Glomerular visceral epithelial cell (primary cell): Measurements from ENCODE around the gene SLC7A14.

ENCODE experiments used
- DNase-seq: peaks from one replicate; pipeline ENCODE4 v3.0.0-alpha.2; 2016; ENCODE audit errors: extremely low spot score

The SLC7A14 gene

DNA sequence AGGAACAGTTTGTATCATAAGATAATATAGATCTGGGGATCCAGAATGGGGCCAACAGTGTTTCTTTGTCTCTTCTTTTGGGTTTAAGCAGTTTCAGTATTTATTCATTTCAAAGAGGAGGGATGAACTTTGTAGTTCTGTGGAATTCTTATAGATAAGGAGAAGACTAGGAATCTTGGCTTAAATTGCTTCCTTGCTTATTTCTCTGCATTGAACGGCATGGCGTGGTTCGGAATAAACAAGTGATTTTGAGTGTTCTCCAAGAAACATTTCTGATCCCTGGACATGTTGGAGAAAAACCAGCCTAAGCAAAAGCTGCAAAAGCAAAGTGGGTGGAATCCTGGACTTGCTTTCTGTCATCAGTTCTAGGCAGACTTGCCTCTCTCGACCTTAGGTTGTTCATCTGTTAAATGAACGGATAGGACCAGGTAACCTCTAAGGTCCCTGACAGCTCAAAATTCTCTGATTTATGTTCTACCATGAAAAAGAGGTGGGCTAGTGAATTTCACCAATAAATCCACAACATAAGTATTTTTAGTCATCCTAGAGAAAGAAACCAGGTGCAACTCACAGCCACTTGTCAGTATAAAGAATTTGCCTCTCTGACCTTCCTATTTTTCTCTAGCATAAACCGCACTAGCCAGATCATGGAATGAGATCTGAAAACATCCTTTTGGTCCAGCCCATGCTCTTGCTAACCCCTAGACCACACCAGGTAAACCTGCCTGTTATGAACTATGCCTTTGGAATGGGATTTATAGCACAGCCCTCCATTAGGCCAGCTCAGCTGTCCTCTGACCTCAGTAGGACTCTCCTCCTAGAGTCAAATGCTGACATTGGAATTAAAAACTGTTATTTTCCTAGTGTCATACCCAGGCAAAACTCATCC is 88.4 kb downstream of the SLC7A14 start:
- no peak for DNase-seq

DNA sequence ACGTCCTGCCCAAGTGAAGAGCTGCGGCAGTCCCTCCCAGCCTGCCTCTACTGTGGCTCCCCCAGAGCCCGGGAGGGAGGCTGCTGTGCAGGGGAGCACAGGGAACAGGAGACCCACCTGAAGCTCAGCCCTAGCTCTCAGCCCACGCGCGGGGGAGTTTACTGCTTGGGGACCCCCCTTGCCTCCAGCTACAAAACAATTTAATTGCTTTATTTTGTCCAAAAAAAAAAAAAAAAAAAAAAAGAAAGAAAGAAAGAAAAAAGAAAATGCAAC is 89.1 kb downstream of the SLC7A14 start:
- DNase-seq: no peak

GRCh38 chr3:170496026-170496867 is 89.6 kb downstream of the SLC7A14 start:
- DNase-seq: no peak

DNA sequence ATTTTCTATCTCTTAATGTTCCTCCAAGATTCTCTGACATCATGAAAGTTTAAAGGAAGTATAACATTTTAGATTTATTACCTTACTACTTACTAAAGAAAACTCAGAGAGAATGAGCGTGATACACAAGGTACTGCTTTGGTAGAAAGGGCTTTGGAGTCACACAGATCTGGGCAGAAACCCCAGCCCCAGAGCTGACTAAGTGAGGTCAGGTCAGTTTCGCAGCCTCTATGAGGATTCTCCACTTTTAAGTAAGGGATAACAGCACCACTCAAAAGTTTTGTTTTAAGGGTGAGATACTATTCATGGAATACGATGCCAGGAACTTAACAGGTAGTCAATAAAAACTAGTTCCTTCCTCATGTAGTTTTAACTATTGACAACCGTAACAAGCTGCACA is 91.1 kb downstream of the SLC7A14 start:
- no peak for DNase-seq

DNA sequence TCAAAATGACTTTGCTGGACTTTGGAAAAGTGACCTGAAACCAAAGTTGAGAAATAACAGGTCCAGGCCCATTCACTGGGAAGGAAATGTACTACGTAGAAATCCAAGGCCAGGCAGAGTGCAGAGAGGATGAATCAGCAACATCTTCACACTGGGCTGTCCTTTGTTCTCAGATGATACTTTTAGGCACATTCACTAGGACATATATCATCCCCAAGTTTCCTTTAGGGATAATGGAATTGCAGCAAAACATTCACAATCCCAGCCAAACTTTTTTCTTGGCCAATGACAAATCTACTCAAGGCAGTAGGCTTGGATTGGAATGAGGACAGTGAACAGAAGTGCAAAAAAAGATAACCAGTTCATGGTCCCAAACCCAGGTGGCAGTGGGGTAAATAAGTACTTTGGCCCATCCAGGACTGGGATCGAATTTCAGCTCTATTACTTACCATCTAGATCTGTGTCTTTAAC is 92.1 kb downstream of the SLC7A14 start:
- DNase-seq: no peak

GRCh38 chr3:170491901-170492300 is 94.0 kb downstream of the SLC7A14 start:
- DNase-seq: no peak

DNA sequence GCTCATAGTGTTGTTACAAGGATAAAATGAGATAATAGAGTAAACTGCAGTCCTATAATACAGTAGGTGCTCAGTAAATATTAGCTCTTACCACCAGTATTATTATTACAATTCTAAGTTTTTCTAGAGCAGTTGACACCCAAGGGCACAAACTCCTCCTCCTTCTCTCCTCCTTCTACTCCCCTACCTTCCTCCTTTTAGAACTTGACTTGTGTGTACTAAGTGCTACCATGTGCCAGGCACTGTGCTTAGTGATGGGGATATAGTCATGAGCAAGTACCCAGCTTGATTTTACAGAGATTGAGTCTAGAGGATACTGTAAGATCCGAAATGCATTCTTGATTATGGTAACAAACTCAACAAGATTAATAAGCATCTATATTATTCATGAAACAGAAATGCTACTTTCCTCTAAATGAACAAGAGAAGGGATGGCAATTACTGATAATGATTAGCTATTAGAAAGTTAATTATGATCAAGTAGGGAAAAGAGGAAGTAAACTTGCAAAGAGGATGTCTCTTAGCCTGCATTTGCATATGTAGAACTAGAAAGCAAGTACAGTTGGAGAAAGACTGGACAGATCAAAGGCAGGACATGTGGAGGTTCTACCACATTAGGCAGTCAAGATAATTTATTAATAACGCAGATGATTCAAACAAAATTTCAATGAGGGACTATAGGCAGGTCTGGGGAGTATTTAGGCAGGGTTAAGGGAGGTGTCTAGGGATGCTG is 94.9 kb downstream of the SLC7A14 start:
- DNase-seq: no peak

DNA sequence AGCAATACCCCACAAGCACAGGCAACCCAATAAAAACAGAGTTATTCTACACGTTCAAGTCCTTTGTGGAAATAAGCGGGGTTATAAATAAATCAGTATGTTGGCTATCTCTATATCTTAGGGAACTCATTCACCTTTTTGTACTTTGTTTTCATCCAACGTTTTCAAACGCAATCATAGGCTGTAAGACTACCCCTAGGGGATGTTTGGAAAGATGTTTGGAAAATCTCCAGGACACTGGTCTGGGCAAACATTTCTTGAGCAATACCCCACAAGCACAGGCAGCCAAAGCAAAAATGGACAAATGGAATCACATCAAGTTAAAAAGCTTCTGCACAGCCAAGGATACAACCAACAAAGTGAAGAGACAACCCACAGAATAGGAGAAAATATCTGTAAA is 97.1 kb downstream of the SLC7A14 start:
- no peak for DNase-seq

DNA sequence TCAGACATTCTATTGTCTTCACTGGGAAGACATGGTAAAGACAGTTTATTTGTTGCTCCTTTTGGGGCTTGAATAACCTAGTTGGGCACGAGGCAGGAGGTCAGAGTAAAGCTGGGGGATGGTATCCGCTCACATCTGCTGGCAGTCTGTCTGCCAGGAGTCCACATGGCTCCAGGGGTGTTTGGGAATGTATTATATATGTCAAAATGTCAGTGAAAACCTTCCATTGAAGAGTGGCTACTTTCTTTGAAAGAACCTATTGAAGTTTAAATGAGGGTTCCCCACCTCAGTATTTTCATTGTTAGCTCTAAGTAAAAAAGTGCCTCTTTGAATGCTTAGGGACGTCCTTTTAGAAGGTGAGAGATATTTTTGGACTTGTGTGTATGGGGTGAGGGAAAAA is 98.8 kb downstream of the SLC7A14 start:
- no peak for DNase-seq

- no peak for DNase-seq
Observed at GRCh38 chr3:170486398-170486797, 99.5 kb downstream of the SLC7A14 start.

DNA sequence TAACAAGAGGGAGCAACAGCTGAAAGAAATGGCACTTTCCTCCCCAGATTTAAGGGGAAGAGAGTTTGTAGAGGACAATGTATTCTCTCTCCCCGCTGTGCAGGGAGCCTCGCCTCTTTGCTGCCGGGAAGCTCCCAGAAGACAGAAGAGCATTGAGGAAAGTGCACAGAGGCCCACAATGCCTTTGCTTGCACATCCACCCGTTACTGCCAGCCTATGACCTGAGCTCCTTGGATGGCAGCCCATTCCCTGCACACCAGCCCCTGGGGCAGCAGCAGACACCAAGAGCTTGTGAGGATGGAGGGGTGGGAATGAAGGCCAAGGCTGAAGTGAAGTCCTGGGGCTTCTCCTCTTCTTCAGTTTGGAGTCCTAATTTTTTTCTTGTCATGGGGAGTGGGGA is 100.2 kb downstream of the SLC7A14 start:
- no peak for DNase-seq

GRCh38 chr3:170485294-170485693 is 100.6 kb downstream of the SLC7A14 start:
- no peak for DNase-seq

DNA sequence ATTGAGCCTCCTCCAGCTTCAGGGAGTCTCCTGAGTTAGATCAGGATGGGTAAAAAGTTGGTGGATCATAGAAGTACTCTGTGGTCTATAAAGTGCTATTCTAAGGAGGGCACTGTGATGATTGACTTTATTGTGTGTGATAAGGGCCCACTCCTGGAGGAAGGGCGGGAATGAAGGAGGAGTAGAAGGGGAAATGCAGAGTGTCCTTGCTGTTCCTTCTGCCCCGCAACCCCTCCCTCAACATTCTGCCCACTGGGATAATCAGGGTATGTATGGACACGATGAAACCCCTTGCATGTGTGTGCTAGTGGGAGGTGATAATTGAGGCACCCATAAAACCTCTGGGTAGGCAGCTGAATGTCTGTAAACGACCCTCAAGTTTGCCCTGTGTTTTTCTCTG is 101.0 kb downstream of the SLC7A14 start:
- no peak for DNase-seq

GRCh38 chr3:170483485-170484262 is 102.2 kb downstream of the SLC7A14 start:
- no peak for DNase-seq

GRCh38 chr3:170482199-170482598 is 103.7 kb downstream of the SLC7A14 start:
- DNase-seq: no peak

DNA sequence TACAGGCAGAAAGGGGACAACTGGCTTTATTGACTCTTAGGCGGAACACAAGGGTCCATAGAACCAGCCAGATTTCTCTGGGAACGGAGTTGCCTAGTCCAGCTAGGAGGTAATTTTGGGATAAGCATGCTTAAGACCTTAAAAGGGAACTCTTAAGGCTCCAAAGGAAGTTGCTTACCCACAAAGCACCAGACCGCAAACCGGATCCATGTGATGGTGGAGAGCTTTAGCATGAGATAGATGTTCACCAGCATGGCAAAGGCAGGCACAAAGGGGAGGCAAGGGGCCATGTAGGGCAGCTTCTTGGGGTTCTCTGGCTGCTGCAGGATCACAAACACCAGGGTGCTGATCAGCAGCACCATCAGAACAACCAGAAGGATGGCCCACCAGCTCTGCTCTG is 105.8 kb downstream of the SLC7A14 start:
- no peak for DNase-seq

- no peak for DNase-seq
Observed at GRCh38 chr3:170477395-170477794, 108.5 kb downstream of the SLC7A14 start.

DNA sequence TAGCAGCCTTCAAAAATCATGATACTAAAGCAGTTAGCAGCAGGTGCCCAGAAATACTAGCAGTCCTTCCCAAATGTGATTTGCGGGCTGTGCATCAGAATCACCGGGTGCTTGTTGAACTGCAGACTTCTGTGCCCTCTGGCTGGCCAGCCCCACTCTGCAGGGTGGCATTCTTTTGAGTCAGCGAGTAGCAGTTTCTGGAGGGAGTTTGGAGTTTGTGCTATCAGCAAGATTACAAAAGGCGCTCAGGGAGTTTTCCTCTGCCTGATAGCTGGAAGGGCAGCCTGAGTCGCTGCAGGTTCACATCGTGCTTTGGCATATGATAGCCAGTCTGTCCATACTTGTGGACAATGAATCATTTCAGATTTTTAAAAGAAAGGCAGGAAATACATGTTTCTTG is 109.6 kb downstream of the SLC7A14 start:
- no peak for DNase-seq

DNA sequence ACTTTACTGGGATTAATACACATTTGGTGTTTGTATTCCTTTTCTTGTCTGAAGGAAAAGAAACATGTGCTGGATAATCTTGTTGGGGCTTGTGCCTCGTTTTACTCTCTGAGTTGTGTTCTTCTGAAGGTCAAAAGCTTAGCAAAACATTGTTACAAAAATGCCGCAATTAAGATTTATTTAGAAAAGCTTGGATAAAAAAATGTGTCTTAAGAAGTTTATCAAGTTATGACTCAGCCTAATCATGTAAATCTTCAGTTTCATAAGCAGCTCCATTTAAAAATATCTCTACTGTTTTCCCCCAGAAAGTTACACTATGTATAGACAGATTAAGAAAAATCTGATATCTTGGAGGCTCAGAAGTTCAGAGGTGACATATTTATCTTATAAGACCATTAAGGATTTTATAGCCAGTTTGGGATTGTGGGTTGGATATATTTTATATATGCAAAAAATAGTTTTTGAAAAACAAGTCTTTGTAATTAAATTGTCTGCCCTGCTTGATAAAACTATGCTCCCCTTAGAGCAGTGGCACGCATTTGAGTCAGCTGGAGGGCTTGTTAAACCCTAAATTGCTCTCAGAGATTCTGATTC is 110.7 kb downstream of the SLC7A14 start:
- no peak for DNase-seq

DNA sequence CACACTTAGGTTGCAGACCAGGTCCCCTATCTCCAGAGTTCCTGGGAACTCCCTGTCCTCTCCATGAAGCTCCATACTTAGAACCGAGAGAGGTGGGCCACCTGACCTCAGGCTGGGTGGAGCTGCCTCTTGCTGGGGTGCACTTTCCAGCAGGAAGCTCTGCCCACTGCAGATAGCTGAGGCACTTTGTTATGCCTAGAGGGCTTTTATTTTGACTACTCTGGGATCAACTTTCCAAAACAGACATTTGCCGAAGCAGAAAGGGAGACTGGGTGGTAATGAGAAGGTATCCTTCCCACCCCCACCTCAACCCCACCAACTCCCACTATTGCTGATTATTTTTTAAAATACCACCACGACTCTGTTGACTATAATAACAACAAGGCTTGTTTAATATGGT is 112.5 kb downstream of the SLC7A14 start:
- DNase-seq: no peak

DNA sequence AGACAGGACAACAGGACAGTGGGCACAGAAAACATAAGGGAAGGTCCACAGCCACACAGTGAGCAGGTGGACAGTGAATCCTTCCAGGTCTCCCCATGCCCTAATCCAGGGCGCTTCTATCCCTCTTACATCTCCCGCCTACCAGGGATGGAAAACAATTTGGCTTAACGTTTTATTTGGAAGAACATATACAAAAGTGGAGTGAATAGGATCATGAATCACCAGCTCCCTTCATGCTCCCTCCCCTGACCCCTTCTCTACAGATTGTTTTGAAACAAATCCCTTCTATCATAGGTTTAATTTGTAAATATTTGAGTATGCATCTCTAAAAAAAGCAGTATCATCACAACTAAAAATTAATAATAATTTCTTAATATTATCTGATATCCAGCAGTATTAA is 114.7 kb downstream of the SLC7A14 start:
- no peak for DNase-seq
